WERI-Rb-1 (cell line): ENCODE data around the gene EPB41L4B.

Experiments used
- DNase-seq: peaks from one replicate; pipeline ENCODE4 v3.0.0-alpha.2; 2020
- H3K27ac ChIP-seq: fragments of 250-450 bp; sonication (Bioruptor Pico); 2 replicates; pipeline ENCODE4 v1.5.1; 2020; ENCODE audit warnings: mild to moderate bottlenecking, moderate library complexity
- H3K27me3 ChIP-seq: fragments of 250-450 bp; sonication (Bioruptor Pico); 2 replicates; pipeline ENCODE4 v1.5.1; 2021; ENCODE audit warnings: mild to moderate bottlenecking, low read depth, moderate library complexity; ENCODE audit not compliant: insufficient read depth, severe bottlenecking
- H3K36me3 ChIP-seq: fragments of 250-450 bp; sonication (Bioruptor Pico); 2 replicates; pipeline ENCODE4 v1.5.1; 2020; ENCODE audit warnings: mild to moderate bottlenecking, moderate library complexity
- H3K4me3 ChIP-seq: 2 replicates; pipeline ENCODE4 v1.5.1; 2011; ENCODE audit warnings: low read depth, mild to moderate bottlenecking, control low read depth, low read length
- H3K9me3 ChIP-seq: fragments of 250-450 bp; sonication (Bioruptor Pico); 2 replicates; pipeline ENCODE4 v1.5.1; 2021; ENCODE audit warnings: mild to moderate bottlenecking, moderate library complexity; ENCODE audit not compliant: severe bottlenecking
- CTCF ChIP-seq: IDR thresholded peaks from 2 replicates; pipeline ENCODE4 v1.5.1; 2011; ENCODE audit warnings: low read depth, mild to moderate bottlenecking, control low read depth, inconsistent platforms, low read length

EPB41L4B gene

GRCh38 chr9:109272745-109273144 is 48.1 kb downstream of the EPB41L4B start:
- no peak for TF ChIP-seq CTCF
- Histone ChIP-seq H3K9me3 (no peaks in the 10 kb centered on the region), H3K4me3 (no peak overlapping the region), H3K36me3 (peaks cover 4% of the 10 kb centered on the region), H3K27me3 (no peaks in the 10 kb centered on the region), H3K27ac (peak overlapping the region; percentile 76)
- DNase-seq, result no peak

- peak; percentile 36 for DNase-seq
- no peak for TF ChIP-seq CTCF
- no peaks in the 10 kb centered on the region for H3K27me3 ChIP-seq
Measured at GRCh38 chr9:109272045-109272444, 48.8 kb downstream of the EPB41L4B start.

GRCh38 chr9:109270971-109271925 is 49.6 kb downstream of the EPB41L4B start:
- no peak overlapping the region for H3K4me3 ChIP-seq
- peaks cover 15% of the 10 kb centered on the region for H3K36me3 ChIP-seq
- H3K27ac ChIP-seq, result peak overlapping the region; percentile 76
- H3K9me3 ChIP-seq, result peaks cover 5% of the 10 kb centered on the region
- DNase-seq, result peak; percentile 63
- no peaks in the 10 kb centered on the region for H3K27me3 ChIP-seq
- TF ChIP-seq CTCF, result no peak

More at GRCh38 chr9:109272045-109272444, 48.8 kb downstream of the EPB41L4B start:
- no peak overlapping the region for H3K4me3 ChIP-seq
- H3K36me3 ChIP-seq, result peaks cover 9% of the 10 kb centered on the region
- peak overlapping the region; percentile 76 for H3K27ac ChIP-seq
- peaks cover 5% of the 10 kb centered on the region for H3K9me3 ChIP-seq

GRCh38 chr9:109270441-109270840 is 50.4 kb downstream of the EPB41L4B start:
- no peaks in the 10 kb centered on the region for H3K27me3 ChIP-seq
- peaks cover 5% of the 10 kb centered on the region for H3K9me3 ChIP-seq
- H3K36me3 ChIP-seq, result peaks cover 20% of the 10 kb centered on the region
- TF ChIP-seq CTCF, result no peak
- peak overlapping the region; percentile 76 for H3K27ac ChIP-seq
- no peak overlapping the region for H3K4me3 ChIP-seq
- DNase-seq, result no peak

- DNase-seq, result no peak
- H3K36me3 ChIP-seq, result peaks cover 20% of the 10 kb centered on the region
- H3K4me3 ChIP-seq, result no peak overlapping the region
- no peak for TF ChIP-seq CTCF
- H3K27me3 ChIP-seq, result no peaks in the 10 kb centered on the region
- peaks cover 5% of the 10 kb centered on the region for H3K9me3 ChIP-seq
- H3K27ac ChIP-seq, result no peak overlapping the region
Measured at GRCh38 chr9:109269839-109270238, 51.0 kb downstream of the EPB41L4B start.
